ENCODE results near the gene ADGRG2.

DNA sequence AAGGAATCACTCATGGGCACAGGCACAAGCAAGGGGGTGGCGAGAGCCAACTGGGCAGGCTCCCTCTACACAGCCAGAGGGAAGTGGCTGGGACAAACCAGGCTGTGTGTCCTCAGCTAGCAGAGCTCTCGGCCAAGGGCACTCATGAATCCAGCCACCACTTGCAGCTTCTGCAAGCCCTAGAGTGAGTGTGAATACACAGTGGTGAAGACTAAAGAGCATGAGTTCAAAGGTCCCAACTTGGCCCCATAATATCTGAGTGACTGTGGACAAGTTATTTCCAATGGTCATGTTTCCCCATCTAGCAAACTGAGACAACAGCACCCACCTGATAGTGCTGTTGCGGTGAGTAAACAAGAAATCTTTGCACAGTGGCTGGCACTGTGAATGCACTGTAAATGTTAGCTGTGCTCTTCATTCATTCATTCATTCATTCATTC lies 51.7 kb downstream of the ADGRG2 start:
- TF ChIP-seq POLR2A (IDR thresholded peaks at IDR 0.05; ENCODE audit: low read length) (no peak), GATA1 (IDR thresholded peaks at IDR 0.05; ENCODE audit: low read depth, low read length) (no peak)
